Sigmoid colon (tissue), 7 donors: ENCODE measurements around the gene RUNX2. TPM values are rescaled to one million over a fixed set of nuclear protein-coding genes. Genes with fewer than 3 reads are reported as not detected.

Source experiments
- DNase-seq: peaks from one replicate; pipeline ENCODE4 v3.0.0-alpha.2; 2019
- H3K27ac ChIP-seq, 4 donors: fragments of 200-600 bp; sonication (generic); one replicate each; pipeline ENCODE4 v1.5.1; 2016 to 2019; ENCODE audit warnings: mild to moderate bottlenecking in 1 of 4
- H3K27me3 ChIP-seq, 3 donors: fragments of 200-600 bp; sonication (generic); one replicate each; pipeline ENCODE4 v1.5.1; 2019; ENCODE audit warnings: mild to moderate bottlenecking in 1 of 3
- H3K36me3 ChIP-seq, 4 donors: fragments of 200-600 bp; sonication (generic); one replicate each; pipeline ENCODE4 v1.5.1; 2016 to 2019
- H3K4me1 ChIP-seq, 4 donors: fragments of 200-600 bp; sonication (generic); one replicate each; pipeline ENCODE4 v1.5.1; 2017 to 2019
- H3K4me3 ChIP-seq, 4 donors: fragments of 200-600 bp; sonication (generic); one replicate each; pipeline ENCODE4 v1.5.1; 2017 to 2019; ENCODE audit warnings: mild to moderate bottlenecking in 2 of 4, moderate library complexity in 1 of 4
- H3K9me3 ChIP-seq, 4 donors: fragments of 200-600 bp in 3 of 4; sonication (generic) in 3 of 4; one replicate each; pipeline versions ENCODE4 v1.5.1 to v1.6.1; 2013 to 2019
- CTCF ChIP-seq, 4 experiments: fragments of 450-650 bp in 3 of 4; fragments of 200-600 bp in 1 of 4; IDR thresholded peaks; one replicate each; pipeline ENCODE4 v1.5.1; 2016 to 2019; ENCODE audit warnings: antibody characterized with exemption in 4 of 4, mild to moderate bottlenecking in 3 of 4, moderate library complexity in 2 of 4
- EP300 ChIP-seq, 4 donors: sonication (generic); formaldehyde crosslinking; IDR thresholded peaks; one replicate each; pipeline ENCODE4 v1.6.1; 2017; ENCODE audit warnings: antibody characterized with exemption in 4 of 4
- POLR2A ChIP-seq, 2 donors: fragments of 450-650 bp; IDR thresholded peaks; one replicate each; pipeline ENCODE4 v1.6.1; 2016; ENCODE audit warnings: antibody characterized with exemption in 2 of 2, mild to moderate bottlenecking in 2 of 2, moderate library complexity in 2 of 2
- POLR2AphosphoS5 ChIP-seq, 4 donors: sonication (generic); formaldehyde crosslinking; IDR thresholded peaks; one replicate each; pipeline ENCODE4 v1.6.1; 2017; ENCODE audit warnings: antibody characterized with exemption in 4 of 4
- WGBS, 2 donors: extraction: QIAGEN DNeasy Blood & Tissue Kit; methylation state at CpG; one replicate each; pipeline ENCODE4 v1.1.7; 2013; 5-methylcytosine and 5-hydroxymethylcytosine counted together
- intact Hi-C: fragments of 100-400 bp; cut with DNase I; formaldehyde crosslinking; loops from one replicate; pipeline ENCODE4 v1.15.1; 2023
- polyA plus RNA-seq, 3 donors: library from polyadenylated mRNA; stranded (reverse); fragments of 200-250 nt; gene quantifications; one replicate each; pipeline ENCODE4 v1.2.3, GENCODE V29; 2013
- total RNA-seq, 4 donors: library from RNA; depleted of rRNA; stranded (reverse); fragments of >200 nt; gene quantifications; one replicate each; pipeline ENCODE4 v1.1.0, GENCODE V29; 2016
- donor health status: healthy with polysubstance abuse.
- donor health status: Bipolar disorder and iron deficiency.
- donor health status: healthy.

The RUNX2 gene
- total and polyA plus RNA-seq, 7 donors, result 0.92 to 4.7 (median 2.9) TPM

GRCh38 chr6:45527210-45527609, 199.1 kb downstream of the RUNX2 start:
- Histone ChIP-seq H3K27ac (no peak overlapping the region), H3K27me3 (no peaks in the 10 kb centered on the region), H3K4me1 (peaks cover 0 to under 1% (median 0%) of the 10 kb centered on the region in 4 donors), H3K4me3 (no peak overlapping the region), H3K9me3 (no peaks in the 10 kb centered on the region), H3K36me3 (no peaks in the 10 kb centered on the region)
- WGBS, 2 donors, result 91 to 94% methylated on average over 1 of the region's 1 CpG
- DNase-seq, result no peak
- intact Hi-C loops, result no loop called here
- TF ChIP-seq EP300 (IDR thresholded peaks at IDR 0.05) (no peak), POLR2A (IDR thresholded peaks at IDR 0.05) (no peak), CTCF (IDR thresholded peaks at IDR 0.05) (no peak), POLR2AphosphoS5 (IDR thresholded peaks at IDR 0.05) (no peak)

GRCh38 chr6:45531999-45532595, 204.0 kb downstream of the RUNX2 start:
- H3K27ac ChIP-seq, result peak overlapping the region in 2 of 4 donors; percentile 27 to 33
- no peaks in the 10 kb centered on the region for H3K36me3 ChIP-seq
- no peaks in the 10 kb centered on the region for H3K27me3 ChIP-seq
- no peak overlapping the region for H3K4me3 ChIP-seq
- TF ChIP-seq EP300 (IDR thresholded peaks at IDR 0.05) (no peak), POLR2A (IDR thresholded peaks at IDR 0.05) (no peak), POLR2AphosphoS5 (IDR thresholded peaks at IDR 0.05) (no peak), CTCF (IDR thresholded peaks at IDR 0.05) (no peak)
- H3K4me1 ChIP-seq, result peaks cover 0 to 14% (median 6%) of the 10 kb centered on the region in 4 donors
- H3K9me3 ChIP-seq, result no peaks in the 10 kb centered on the region
- DNase-seq, result no peak
- 90 to 91% methylated on average over 2 of the region's 2 CpGs for whole genome bisulfite sequencing, 2 donors
- intact Hi-C loops, result no loop called here

GRCh38 chr6:45532721-45533210, 204.6 kb downstream of the RUNX2 start:
- no peaks in the 10 kb centered on the region for H3K36me3 ChIP-seq
- WGBS, 2 donors, result 9 to 44% methylated on average over 6 of the region's 6 CpGs
- no peak for DNase-seq
- no peaks in the 10 kb centered on the region for H3K9me3 ChIP-seq
- H3K27ac ChIP-seq, result peak overlapping the region in 3 of 4 donors; percentile 10 to 33 (median 27)
- H3K27me3 ChIP-seq, result no peaks in the 10 kb centered on the region
- no peak for TF ChIP-seq POLR2AphosphoS5 (IDR thresholded peaks at IDR 0.05)
- no peak for TF ChIP-seq EP300 (IDR thresholded peaks at IDR 0.05)
- TF ChIP-seq POLR2A (IDR thresholded peaks at IDR 0.05), result no peak
- TF ChIP-seq CTCF (IDR thresholded peaks at IDR 0.05), result no peak
- peak overlapping the region; percentile 8 to 38 (median 22) for H3K4me3 ChIP-seq
- peaks cover 0 to 14% (median 6%) of the 10 kb centered on the region in 4 donors for H3K4me1 ChIP-seq
- intact Hi-C loops, result no loop called here

- peak overlapping the region in 3 of 4 donors; percentile 10 to 33 (median 27) for H3K27ac ChIP-seq
- no peaks in the 10 kb centered on the region for H3K9me3 ChIP-seq
- H3K27me3 ChIP-seq, result no peaks in the 10 kb centered on the region
- H3K4me3 ChIP-seq, result peak overlapping the region; percentile 8 to 38 (median 22)
- DNase-seq, result no peak
- TF ChIP-seq POLR2AphosphoS5 (IDR thresholded peaks at IDR 0.05) (no peak), POLR2A (IDR thresholded peaks at IDR 0.05) (no peak), EP300 (IDR thresholded peaks at IDR 0.05) (no peak), CTCF (IDR thresholded peaks at IDR 0.05) (no peak)
- WGBS, 2 donors, result 30 to 48% methylated on average over 4 of the region's 4 CpGs
- intact Hi-C loops, result no loop called here
- no peaks in the 10 kb centered on the region for H3K36me3 ChIP-seq
- H3K4me1 ChIP-seq, result peaks cover 0 to 14% (median 6%) of the 10 kb centered on the region in 4 donors
Measured at GRCh38 chr6:45533386-45533785, 205.3 kb downstream of the RUNX2 start.
